Frontal cortex (tissue), 4 donors: ENCODE results near the gene PTPRD. TPM values are rescaled to one million over a fixed set of nuclear protein-coding genes. Genes with fewer than 3 reads are reported as not detected.
A peak's percentile ranks its signal among the peaks of the same experiment; 100 is the strongest.

Experiments
- DNase-seq, 2 donors: peaks; one replicate each; pipeline ENCODE4 v3.0.0; 2012; ENCODE audit warnings: low spot score in 2 of 2
- FAIRE-seq: peaks from 2 replicates; lab custom pipeline; 2012; peaks lifted over from hg19 to GRCh38; lab: Jason Lieb, UNC
- total RNA-seq: library from RNA; depleted of rRNA; stranded (reverse); fragments of >200 nt; gene quantifications from one replicate; pipeline ENCODE4 v1.2.3, GENCODE V29; 2014
- donor health status: control.
- donor health status: control.
- donor health status: control.

Gene PTPRD
- total RNA-seq, 1 donor from 2014 or later: 191 TPM

- DNase-seq: no peak
- FAIRE-seq: no peak
These were observed 1313.7 kb downstream of the PTPRD start for GRCh38 chr9:9299134-9299533.

GRCh38 chr9:9286001-9286400, 1326.8 kb downstream of the PTPRD start:
- DNase-seq: no peak
- FAIRE-seq: no peak

GRCh38 chr9:9284201-9284600, 1328.6 kb downstream of the PTPRD start:
- no peak for FAIRE-seq
- no peak for DNase-seq

GRCh38 chr9:9283159-9283986, 1329.4 kb downstream of the PTPRD start:
- FAIRE-seq: no peak
- no peak for DNase-seq

- no peak for DNase-seq
- FAIRE-seq: no peak
These were observed 1337.2 kb downstream of the PTPRD start for GRCh38 chr9:9275601-9276000.

- FAIRE-seq: no peak
- DNase-seq: no peak
These were observed 1354.8 kb downstream of the PTPRD start for GRCh38 chr9:9257999-9258498.

- DNase-seq: no peak
- FAIRE-seq: no peak
These were observed 1366.1 kb downstream of the PTPRD start for GRCh38 chr9:9246726-9247125.

GRCh38 chr9:9231946-9232345, 1380.9 kb downstream of the PTPRD start:
- no peak for FAIRE-seq

GRCh38 chr9:9229269-9229668, 1383.5 kb downstream of the PTPRD start:
- DNase-seq (no peak), FAIRE-seq (no peak)

More at GRCh38 chr9:9231946-9232345, 1380.9 kb downstream of the PTPRD start:
- no peak for DNase-seq

GRCh38 chr9:9223175-9223574, 1389.6 kb downstream of the PTPRD start:
- FAIRE-seq (no peak), DNase-seq (no peak)

- no peak for DNase-seq
- no peak for FAIRE-seq
These were observed 1390.1 kb downstream of the PTPRD start for GRCh38 chr9:9222730-9223129.

GRCh38 chr9:9216934-9217333, 1395.9 kb downstream of the PTPRD start:
- no peak for FAIRE-seq
- DNase-seq: no peak

GRCh38 chr9:9215050-9215449, 1397.8 kb downstream of the PTPRD start:
- FAIRE-seq (no peak), DNase-seq (no peak)

GRCh38 chr9:9214066-9214465, 1398.7 kb downstream of the PTPRD start:
- FAIRE-seq (no peak), DNase-seq (no peak)

- FAIRE-seq: no peak
These were observed 1399.8 kb downstream of the PTPRD start for GRCh38 chr9:9212963-9213362.

GRCh38 chr9:9202276-9202675, 1410.5 kb downstream of the PTPRD start:
- FAIRE-seq: no peak
- DNase-seq: no peak

More at GRCh38 chr9:9212963-9213362, 1399.8 kb downstream of the PTPRD start:
- DNase-seq: no peak

- FAIRE-seq (no peak), DNase-seq (no peak)
These were observed 1426.7 kb downstream of the PTPRD start for GRCh38 chr9:9186086-9186485.

GRCh38 chr9:9182431-9182830, 1430.4 kb downstream of the PTPRD start:
- FAIRE-seq (no peak), DNase-seq (no peak)

- no peak for FAIRE-seq
- DNase-seq: no peak
These were observed 1435.7 kb downstream of the PTPRD start for GRCh38 chr9:9177081-9177480.

- peak; percentile 64 for FAIRE-seq
- no peak for DNase-seq
These were observed 1438.4 kb downstream of the PTPRD start for GRCh38 chr9:9174358-9174757.

GRCh38 chr9:9173264-9173663, 1439.5 kb downstream of the PTPRD start:
- FAIRE-seq (no peak), DNase-seq (no peak)
